Stimulated activated CD4-positive, alpha-beta T cell treated with anti-CD3 and anti-CD28 coated beads, Interleukin-15, amount 100 ng/mL, for 24 hours (primary cell): ENCODE measurements around the gene NUDT14.

Source experiments
- DNase-seq: peaks from one replicate; pipeline ENCODE4 v3.0.0-alpha.2; 2020

The NUDT14 gene

DNA sequence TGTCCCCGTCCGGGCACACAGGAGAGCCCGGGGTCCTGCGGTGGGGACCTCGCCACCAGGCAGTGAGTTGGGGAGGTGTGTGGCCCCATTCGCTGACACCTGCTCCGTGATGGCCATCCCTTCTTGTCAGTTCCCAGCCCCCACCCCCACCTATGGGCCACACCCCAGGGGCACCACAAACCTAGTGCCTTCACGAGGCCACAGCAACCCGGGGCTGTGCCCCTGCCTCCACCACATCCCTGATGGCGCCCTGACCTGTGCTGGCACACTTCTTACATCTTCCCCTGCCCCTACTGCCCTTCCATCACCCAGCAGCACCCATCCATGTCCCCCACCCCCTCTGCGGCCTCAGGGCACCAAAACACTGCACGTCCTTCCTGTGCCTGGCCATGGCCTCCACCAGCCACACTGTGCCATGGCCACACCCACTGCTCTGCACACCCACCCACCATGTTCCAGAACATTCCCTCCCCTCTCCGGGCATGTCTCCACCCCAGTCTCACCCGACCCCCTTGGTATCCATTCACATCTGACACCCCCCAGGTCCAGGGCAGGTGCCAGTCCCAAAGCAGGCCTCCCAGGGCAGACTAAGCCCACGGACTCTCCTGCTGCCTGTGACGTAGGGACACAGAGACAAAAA lies 37.0 kb downstream of the NUDT14 start:
- DNase-seq = no peak

DNA sequence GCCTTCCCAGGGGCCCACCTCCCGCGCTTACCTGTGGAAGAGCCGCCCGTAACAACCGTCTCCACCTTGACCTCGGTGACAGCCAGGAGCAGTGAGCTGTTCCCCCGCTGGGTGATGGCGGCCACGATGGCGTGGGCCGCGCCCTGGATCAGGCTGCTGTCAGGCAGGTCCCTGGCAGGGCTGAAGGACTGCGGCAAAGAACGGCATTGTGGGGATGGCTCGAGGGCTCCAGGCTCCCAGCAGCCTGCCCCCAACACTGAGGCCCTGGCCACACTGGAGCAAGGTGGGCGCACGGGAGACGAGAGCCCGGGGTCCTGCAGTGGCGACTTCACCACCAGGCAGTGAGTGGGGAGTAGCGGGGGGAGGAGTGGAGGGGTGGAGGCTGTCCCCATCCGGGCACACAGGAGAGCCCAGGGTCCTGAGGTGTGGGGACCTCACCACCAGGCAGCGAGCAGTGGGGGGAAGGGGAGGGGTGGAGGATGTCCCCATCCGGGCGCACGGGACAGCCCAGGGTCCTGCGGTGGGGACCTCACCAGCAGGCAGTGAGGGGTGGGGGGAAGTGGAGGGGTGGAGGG lies 37.6 kb downstream of the NUDT14 start:
- DNase-seq = no peak

- no peak for DNase-seq
These were observed 38.3 kb downstream of the NUDT14 start for GRCh38 chr14:105142651-105143450.

DNA sequence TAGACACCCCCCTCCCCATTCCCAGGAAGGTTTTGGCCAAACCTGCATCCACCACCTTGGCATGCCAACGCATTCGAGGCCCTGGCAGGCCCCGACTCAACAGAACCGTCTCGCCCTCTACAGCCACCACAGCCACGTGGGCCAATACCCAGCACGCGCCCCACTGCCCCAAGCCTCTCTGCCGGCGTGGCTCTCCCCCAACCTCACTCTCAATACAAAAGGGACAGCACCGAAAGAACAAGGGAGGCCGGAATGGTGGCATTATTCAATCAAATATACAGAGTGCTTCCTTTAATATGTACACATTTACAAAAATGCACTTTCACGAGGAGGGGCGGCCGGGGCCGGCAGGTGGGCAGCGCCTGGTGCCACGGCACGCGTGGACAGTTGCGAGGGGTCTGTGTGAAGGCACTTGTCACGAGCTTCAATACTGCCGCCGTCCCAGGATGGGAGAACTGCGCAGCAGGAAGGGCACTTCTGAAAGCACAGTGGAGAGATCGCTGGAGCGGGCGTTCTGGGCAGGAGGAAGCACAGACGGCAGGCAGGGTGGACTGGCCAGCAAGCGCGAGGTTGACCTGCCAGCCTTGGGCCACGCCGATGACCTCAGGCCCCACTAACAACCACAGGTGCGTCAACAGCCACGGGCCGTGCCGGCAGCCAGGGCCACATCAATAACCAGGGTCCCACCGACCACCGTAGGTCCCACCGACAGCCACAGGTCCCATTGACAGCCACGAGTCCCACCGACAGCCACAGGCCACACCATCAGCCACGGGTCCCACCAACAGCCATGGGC lies 39.4 kb downstream of the NUDT14 start:
- no peak for DNase-seq

- DNase-seq = no peak
These were observed 40.1 kb downstream of the NUDT14 start for GRCh38 chr14:105141026-105141425.

DNA sequence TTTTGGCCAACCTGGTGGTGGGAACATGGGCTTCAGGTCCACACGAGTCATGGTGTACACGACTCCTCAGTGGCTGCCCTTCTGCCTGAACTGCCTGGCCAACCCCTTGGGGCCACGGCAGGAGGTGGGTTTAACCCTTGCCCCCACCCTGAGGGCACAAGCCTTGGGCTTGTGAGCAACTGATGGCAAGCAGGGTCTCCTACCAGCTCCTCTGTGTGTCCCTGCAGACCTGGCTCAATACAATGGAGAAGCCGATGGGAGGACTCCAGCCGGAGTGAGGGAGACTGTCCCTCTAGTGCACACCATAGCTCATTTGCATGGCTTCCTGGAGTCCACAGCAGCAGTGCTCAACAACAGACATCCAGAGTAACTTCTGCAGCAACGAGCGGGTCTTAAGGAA lies 40.5 kb downstream of the NUDT14 start:
- no peak for DNase-seq

DNA sequence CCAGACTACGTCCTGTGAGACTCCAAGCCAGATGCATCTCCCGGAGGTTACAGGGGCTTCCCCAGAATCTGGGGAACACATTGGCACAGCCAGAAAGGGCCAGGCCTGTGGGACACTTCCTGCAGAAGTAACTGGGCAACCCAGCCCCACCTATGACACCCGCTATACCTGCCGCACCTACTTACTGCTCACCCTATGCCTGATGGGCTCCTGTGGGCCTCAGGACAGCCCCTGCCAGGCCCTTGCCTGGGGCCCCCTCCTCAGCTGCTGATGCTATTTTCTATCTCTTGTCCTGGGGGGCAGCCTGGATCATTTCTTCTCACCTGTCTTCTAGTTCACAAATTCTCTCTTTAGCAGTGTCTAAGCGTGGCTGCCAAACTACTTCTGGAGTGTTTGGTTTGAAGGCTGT lies 41.3 kb downstream of the NUDT14 start:
- DNase-seq = no peak

GRCh38 chr14:105139212-105139825 lies 41.8 kb downstream of the NUDT14 start:
- no peak for DNase-seq

DNA sequence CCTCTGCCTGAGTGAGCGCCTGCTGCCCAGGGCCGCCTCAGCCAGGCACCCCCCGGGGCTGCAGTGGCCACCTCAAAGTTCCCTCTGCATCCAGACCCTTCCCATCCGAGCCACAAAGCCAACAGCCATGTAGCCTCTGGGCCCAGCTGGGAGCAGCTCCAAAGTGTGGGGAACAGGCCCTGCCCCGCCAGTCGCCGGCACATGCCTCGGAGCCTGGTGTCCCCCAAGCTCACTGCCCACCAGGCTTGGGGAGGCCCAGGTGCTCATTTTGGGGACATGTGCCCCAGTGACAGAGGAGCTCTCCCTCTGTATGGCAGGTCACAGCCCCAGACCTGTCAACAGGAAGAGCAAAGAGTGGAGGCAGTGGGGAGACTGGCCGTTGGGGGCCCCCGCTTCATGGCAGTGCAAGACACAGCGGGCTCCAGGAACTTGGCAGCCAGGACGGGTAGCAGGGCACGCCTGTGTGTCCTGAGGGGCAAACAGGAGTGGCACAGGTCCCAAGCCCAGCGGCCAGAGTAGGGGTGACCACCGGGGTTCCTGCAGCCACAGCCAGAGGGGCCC lies 42.5 kb downstream of the NUDT14 start:
- DNase-seq = no peak

DNA sequence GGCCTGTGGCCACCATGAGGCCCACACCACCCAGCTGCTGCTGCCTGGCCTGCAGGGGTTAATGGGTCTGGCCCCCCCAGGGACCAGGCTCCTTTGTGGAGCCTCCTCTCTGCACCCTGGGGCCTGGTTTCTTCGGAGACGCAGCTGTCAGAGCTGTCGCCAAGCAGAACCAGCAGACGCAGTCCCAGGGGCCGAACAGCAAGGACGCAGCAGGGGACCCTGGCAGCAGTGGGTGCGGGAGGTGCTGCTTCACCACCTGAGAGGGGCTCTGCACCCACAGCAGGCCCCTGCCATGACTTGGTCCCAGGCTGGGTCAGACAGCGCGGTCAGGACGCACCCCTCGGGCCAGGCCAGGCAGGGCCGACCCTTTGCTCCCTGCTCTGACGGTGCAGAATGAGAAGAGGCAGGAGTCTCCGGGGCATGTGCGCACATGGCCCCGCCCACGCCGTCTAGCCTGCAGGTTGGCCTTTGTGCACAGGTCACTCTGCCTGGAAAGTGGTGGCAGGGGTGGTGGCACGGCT lies 43.0 kb downstream of the NUDT14 start:
- no peak for DNase-seq

- no peak for DNase-seq
These were observed 43.6 kb downstream of the NUDT14 start for GRCh38 chr14:105137481-105138020.

DNA sequence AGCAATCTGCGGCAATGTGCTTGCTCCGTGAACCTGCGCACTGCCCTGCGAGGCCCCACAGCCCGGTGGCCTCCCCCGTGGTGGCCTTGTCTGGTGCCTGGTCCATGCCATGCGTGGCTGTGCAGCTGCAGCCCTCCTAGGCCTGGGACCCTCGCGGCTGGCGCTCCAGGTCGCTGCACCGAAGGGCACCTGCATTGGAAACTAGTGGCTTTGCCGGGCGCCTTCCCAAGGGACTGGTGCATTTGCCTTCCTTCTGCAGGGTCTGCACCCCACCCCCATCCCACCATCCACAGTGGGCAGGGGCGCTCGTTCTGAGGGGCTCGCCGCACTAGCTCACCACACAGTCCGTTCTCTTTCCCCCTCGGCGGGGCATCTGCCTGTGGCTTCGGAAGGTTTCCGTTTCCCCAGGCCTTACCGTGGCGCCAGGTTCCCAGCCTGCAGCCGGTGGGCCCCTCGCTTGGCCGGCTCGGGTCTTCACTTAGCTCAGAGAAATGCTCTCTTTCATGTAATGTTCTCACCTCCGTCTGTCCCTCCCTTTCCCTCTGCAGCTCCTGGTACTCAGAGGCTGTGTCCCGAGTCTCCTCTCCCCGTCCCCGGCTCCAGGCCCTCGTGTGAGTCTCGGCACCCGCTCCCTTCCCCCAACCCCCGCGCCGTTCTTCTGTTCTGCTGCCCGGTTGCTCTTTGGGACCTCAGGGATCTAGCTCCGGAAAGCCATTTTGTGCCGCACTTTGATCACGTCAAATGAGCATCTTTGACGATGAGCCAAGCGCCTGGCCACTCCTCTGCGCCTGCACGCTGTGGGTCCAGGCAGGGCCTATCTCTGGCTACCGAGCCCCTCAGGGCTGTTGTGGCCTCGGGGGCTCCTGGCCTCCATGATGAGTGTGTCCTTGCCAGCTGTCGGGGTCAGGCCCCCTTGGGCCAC lies 44.5 kb downstream of the NUDT14 start:
- DNase-seq = no peak

GRCh38 chr14:105135700-105136395 lies 45.3 kb downstream of the NUDT14 start:
- DNase-seq = no peak

GRCh38 chr14:105132921-105133654 lies 48.0 kb downstream of the NUDT14 start:
- DNase-seq = no peak

DNA sequence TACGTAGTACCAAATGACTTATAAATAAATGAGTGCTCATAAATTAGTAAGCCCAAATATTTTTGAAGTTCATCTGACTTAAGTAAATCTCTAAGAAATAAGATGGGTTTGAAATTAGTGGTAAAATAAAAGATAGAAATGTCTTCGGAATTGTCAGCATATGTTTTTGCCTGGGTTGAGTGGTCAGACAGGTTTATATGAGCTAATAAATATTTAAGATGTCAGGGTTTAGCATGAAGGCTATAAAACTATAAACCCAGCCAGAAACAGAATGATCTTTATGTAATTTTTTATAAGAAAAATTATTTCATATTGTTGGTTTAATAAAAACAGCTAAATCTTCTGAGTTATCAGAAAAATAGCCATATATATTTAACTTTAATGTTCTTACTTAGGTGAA lies 49.9 kb downstream of the NUDT14 start:
- no peak for DNase-seq

DNA sequence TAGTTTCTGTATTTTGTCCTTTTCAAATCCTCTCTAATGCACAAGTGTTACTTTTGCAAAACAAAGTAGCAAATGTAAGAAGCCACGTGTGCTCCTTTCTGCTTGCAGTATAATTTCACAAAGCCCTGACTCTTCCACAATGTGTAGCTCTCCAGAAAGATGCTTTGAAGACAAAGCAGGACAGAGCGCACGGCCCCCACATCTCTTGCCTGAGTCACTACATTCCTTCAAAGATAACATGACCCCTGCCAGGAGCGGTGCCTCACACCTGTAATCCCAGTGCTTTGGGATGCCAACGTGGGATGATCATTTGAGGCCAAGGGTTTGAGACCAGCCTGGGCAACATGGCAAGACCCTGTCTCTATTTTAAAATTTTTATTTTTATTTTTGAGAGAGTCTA lies 53.1 kb downstream of the NUDT14 start:
- DNase-seq = no peak

DNA sequence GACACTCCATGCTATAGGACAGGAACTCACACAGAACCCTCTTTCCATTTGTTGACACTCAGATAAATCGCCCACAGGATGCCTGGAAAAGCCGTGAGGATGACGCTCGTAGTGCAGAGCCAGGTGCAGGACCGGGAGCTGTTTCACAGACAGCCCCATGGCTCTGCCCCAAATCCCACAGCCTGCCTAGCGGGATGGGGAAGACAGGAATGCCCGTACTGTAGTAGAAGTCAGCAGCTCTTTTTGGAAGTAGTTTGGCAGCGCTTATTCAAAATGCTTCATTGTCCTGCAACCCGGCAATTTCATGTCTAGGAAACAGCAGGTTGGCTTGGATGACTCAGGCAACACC lies 54.2 kb downstream of the NUDT14 start:
- DNase-seq = no peak

- DNase-seq = no peak
These were observed 54.8 kb downstream of the NUDT14 start for GRCh38 chr14:105126126-105126980.

- DNase-seq = no peak
These were observed 56.3 kb downstream of the NUDT14 start for GRCh38 chr14:105124823-105125222.
